IMR-90 (cell line): ENCODE results near the gene COL20A1. TPM values are rescaled to one million over a fixed set of nuclear protein-coding genes. Genes with fewer than 3 reads are reported as not detected.

ENCODE experiments used
- ATAC-seq: fragments of 200-7000 bp; cut with Tn5 transposase; 2 replicates; pipeline ENCODE4 v1.9.1; 2020; ENCODE audit warnings: low read depth, mild to moderate bottlenecking, moderate library complexity
- BruUV-seq: library from RNA; stranded (reverse); fragments of 400-500 nt; replicated peaks from 2 replicates; lab custom pipeline; 2021; lab: Mats Ljungman, UMichigan
- CTCF ChIA-PET: fragments of 300-600 bp; formaldehyde crosslinking; extraction: SDS; loops from one replicate; lab custom pipeline; 2021; ENCODE audit warnings: antibody characterized with exemption; lab: Yijun Ruan, JAX
- POLR2A ChIA-PET: fragments of 300-600 bp; sonication (Branson Sonifier 250); formaldehyde crosslinking; loops from one replicate; lab custom pipeline; 2022; ENCODE audit warnings: antibody characterized with exemption; ENCODE audit not compliant: unreplicated experiment; lab: Charles Lee
- DNase-seq: peaks from one replicate; pipeline ENCODE4 v3.0.0; 2013
- H2AFZ ChIP-seq: replicated peaks from 2 replicates; pipeline ENCODE3; 2013; ENCODE audit warnings: low read length, mild to moderate bottlenecking; ENCODE audit not compliant: poor library complexity
- H2AK5ac ChIP-seq: 2 replicates; pipeline ENCODE4 v1.6.1; 2013; ENCODE audit warnings: low read depth, low read length, inconsistent platforms
- H2AK9ac ChIP-seq: replicated peaks from 2 replicates; pipeline ENCODE3; 2013; ENCODE audit warnings: mild to moderate bottlenecking, low read depth, low read length, moderate library complexity; ENCODE audit not compliant: poor library complexity
- H2BK120ac ChIP-seq: 2 replicates; pipeline ENCODE4 v1.6.1; 2013; ENCODE audit warnings: low read depth, low read length, inconsistent platforms
- H2BK15ac ChIP-seq: 3 replicates; pipeline ENCODE4 v1.6.1; 2013; ENCODE audit warnings: low read depth, low read length, inconsistent platforms
- H2BK20ac ChIP-seq: 2 replicates; pipeline ENCODE4 v1.6.1; 2013; ENCODE audit warnings: low read depth, mild to moderate bottlenecking, inconsistent platforms, low read length, moderate library complexity
- H2BK5ac ChIP-seq: 2 replicates; pipeline ENCODE4 v1.6.1; 2013; ENCODE audit warnings: mild to moderate bottlenecking, low read depth, low read length, inconsistent platforms; ENCODE audit not compliant: poor library complexity, severe bottlenecking
- H3K14ac ChIP-seq: replicated peaks from 2 replicates; pipeline ENCODE4 v1.6.1; 2013; ENCODE audit warnings: low read depth, low read length, inconsistent platforms
- H3K18ac ChIP-seq: 2 replicates; pipeline ENCODE4 v1.6.1; 2013; ENCODE audit warnings: low read depth, low read length, control low read depth
- H3K23ac ChIP-seq: 2 replicates; pipeline ENCODE4 v1.6.1; 2013; ENCODE audit warnings: low read depth, low read length, inconsistent platforms
- H3K27ac ChIP-seq: 2 replicates; pipeline ENCODE4 v1.5.1; 2013; ENCODE audit warnings: mild to moderate bottlenecking, control low read depth, low read length; ENCODE audit not compliant: insufficient read depth
- H3K27me3 ChIP-seq: 2 replicates; pipeline ENCODE4 v1.6.1; 2013; ENCODE audit warnings: low read length; ENCODE audit not compliant: control insufficient read depth, insufficient read depth
- H3K36me3 ChIP-seq: 2 replicates; pipeline ENCODE4 v1.6.1; 2013; ENCODE audit warnings: low read length, mixed read lengths; ENCODE audit not compliant: control insufficient read depth, insufficient read depth
- H3K4ac ChIP-seq: 2 replicates; pipeline ENCODE4 v1.6.1; 2013; ENCODE audit warnings: low read depth, low read length, inconsistent platforms
- H3K4me1 ChIP-seq: 2 replicates; pipeline ENCODE4 v1.6.1; 2013; ENCODE audit warnings: low read length, mixed read lengths; ENCODE audit not compliant: control insufficient read depth, insufficient read depth
- H3K4me2 ChIP-seq: 2 replicates; pipeline ENCODE4 v1.6.1; 2013; ENCODE audit warnings: low read depth, mild to moderate bottlenecking, control low read depth, low read length, moderate library complexity
- H3K4me3 ChIP-seq: 2 replicates; pipeline ENCODE4 v1.5.1; 2013; ENCODE audit warnings: low read depth, mild to moderate bottlenecking, control low read depth, low read length, moderate library complexity; ENCODE audit not compliant: insufficient read depth
- H3K56ac ChIP-seq: 2 replicates; pipeline ENCODE4 v1.6.1; 2013; ENCODE audit warnings: low read length, inconsistent platforms; ENCODE audit not compliant: insufficient read depth; ENCODE audit errors: extremely low read depth
- H3K79me1 ChIP-seq, 2 experiments: 2 replicates each; pipeline ENCODE4 v1.6.1; 2013; ENCODE audit warnings: low read length in 2 of 2, inconsistent platforms in 1 of 2, low read depth in 1 of 2
- H3K9ac ChIP-seq: 2 replicates; pipeline ENCODE4 v1.6.1; 2013; ENCODE audit warnings: low read depth, low read length, control low read depth
- H3K9me1 ChIP-seq: 2 replicates; pipeline ENCODE4 v1.6.1; 2013; ENCODE audit warnings: low read length, inconsistent platforms; ENCODE audit not compliant: insufficient read depth
- H3K9me3 ChIP-seq: 2 replicates; pipeline ENCODE4 v1.6.1; 2013; ENCODE audit warnings: low read length; ENCODE audit not compliant: control insufficient read depth, insufficient read depth
- H4K20me1 ChIP-seq: 2 replicates; pipeline ENCODE4 v1.6.1; 2013; ENCODE audit warnings: low read length, inconsistent platforms; ENCODE audit not compliant: insufficient read depth
- H4K5ac ChIP-seq: 2 replicates; pipeline ENCODE4 v1.6.1; 2013; ENCODE audit warnings: mild to moderate bottlenecking, low read depth, low read length, control low read depth
- H4K8ac ChIP-seq, 2 experiments: 2 replicates each; pipeline ENCODE4 v1.6.1; 2013; ENCODE audit warnings: low read depth in 2 of 2, low read length in 2 of 2, control low read depth in 1 of 2, inconsistent platforms in 1 of 2
- H4K91ac ChIP-seq: 2 replicates; pipeline ENCODE4 v1.6.1; 2013; ENCODE audit warnings: low read depth, low read length, inconsistent platforms; ENCODE audit not compliant: insufficient read depth
- POLR2A ChIP-seq: IDR thresholded peaks from 2 replicates; pipeline ENCODE4 v1.6.1; 2012; ENCODE audit warnings: mild to moderate bottlenecking, low read depth, low read length
- WGBS, 2 experiments: methylation state at CpG; one replicate each; pipeline versions ENCODE4 v1.1.5 to v1.1.7; 2013; ENCODE audit warnings: missing lambda C conversion rate in 2 of 2; ENCODE audit not compliant: insufficient read length in 1 of 2; ENCODE audit errors: extremely low coverage in 2 of 2; 5-methylcytosine and 5-hydroxymethylcytosine counted together
- dilution Hi-C: fragments of 300-500 bp; cut with HindIII; formaldehyde crosslinking; loops from one replicate; pipeline ENCODE4 v1.14.3; 2018; ENCODE audit warnings: low sequenced_read_pairs; ENCODE audit not compliant: unreplicated experiment
- in situ Hi-C: fragments of 300-500 bp; cut with MboI; formaldehyde crosslinking; loops from 3 replicates; pipeline ENCODE4 v1.14.3; 2019; ENCODE audit warnings: low sequenced_read_pairs, inconsistent platforms, mixed read lengths
- intact Hi-C: fragments of 100-400 bp; cut with micrococcal nuclease; formaldehyde crosslinking; loops from 2 replicates; pipeline ENCODE4 v1.10.0; 2022
- polyA plus RNA-seq, 3 experiments: library from polyadenylated mRNA; depleted of rRNA; stranded (reverse); fragments of >200 nt; gene quantifications; 2 replicates each; pipeline ENCODE4 v1.2.3, GENCODE V29; 2012; ENCODE audit warnings: low replicate concordance in 1 of 3
- total RNA-seq: library from RNA; depleted of rRNA; stranded (reverse); fragments of >200 nt; gene quantifications from 2 replicates; pipeline ENCODE4 v1.2.3, GENCODE V29; 2012
- TF ChIP-seq, protein P1 (sequence below): fragments of 150-350 bp; IDR thresholded peaks from 2 replicates; pipeline ENCODE4 v1.6.1; 2017; ENCODE audit warnings: mild to moderate bottlenecking, antibody characterized with exemption, low read length, low read depth

Gene COL20A1
- total and polyA plus RNA-seq, 2 of the 4 experiments (the other 2 are of a cell fraction): not detected

DNA sequence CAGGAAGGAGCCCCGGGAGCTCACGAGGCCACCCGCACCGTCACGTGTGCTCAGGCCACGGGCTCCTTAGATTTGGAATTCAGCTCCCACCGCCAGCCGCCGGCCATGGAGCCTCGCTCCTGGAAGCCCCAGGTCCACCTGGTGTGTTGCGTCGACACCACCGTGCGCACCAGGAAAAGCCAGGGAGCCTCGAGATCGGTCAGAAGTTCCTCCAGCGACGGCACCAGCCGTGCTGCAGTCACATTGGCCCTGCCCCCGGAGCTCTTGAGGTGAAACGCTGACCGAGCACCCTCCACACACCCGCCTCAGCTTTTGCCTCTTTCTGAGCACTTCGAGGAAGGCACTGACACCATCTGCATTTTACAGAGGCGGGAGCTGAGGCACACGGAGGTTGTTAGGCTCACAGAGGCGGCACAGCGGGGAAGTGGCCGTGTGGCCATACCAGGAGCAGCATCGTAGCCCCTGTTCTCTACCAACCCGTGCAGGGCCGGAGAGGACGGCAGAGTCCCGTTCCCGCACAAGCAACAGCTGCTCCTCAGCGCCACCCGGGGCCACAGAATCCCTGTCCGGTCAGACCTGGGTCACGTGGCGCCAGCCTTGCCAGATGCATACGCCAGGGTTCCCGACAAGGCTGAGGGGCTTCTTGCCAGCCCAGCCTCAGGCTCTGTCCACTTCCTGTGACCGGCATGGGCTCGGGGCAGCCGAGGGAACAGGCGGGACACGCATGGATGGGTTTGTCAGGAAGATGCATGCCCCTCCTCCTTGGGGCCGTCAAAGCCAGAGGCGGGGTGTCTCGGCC is 46.3 kb upstream of the COL20A1 start:
- no TSS peak for BruUV-seq
- no peak for ATAC-seq
- H2BK20ac ChIP-seq: no peak overlapping the region

More for the DNA sequence above, 46.3 kb upstream of the COL20A1 start:
- ChIA-PET POLR2A (no interaction called here), CTCF (no interaction called here)
- Histone ChIP-seq H3K4ac (no peak overlapping the region), H3K27me3 (peaks cover 50% of the 10 kb centered on the region), H3K27ac (no peak overlapping the region), H3K79me1 (no peaks in the 10 kb centered on the region), H3K36me3 (no peaks in the 10 kb centered on the region), H2BK5ac (no peak overlapping the region), H4K91ac (no peak overlapping the region), H4K20me1 (no peaks in the 10 kb centered on the region; the same call in 1 of the 2 replicates), H4K8ac (no peak overlapping the region), H2AFZ (peak overlapping the region; percentile 12), H2BK120ac (no peak overlapping the region), H3K56ac (no peak overlapping the region), H3K9ac (no peak overlapping the region), H3K9me3 (no peaks in the 10 kb centered on the region), H3K4me2 (no peak overlapping the region), H2AK5ac (no peak overlapping the region), H2BK15ac (no peak overlapping the region), H3K18ac (no peak overlapping the region), H4K5ac (no peak overlapping the region), H3K9me1 (no peaks in the 10 kb centered on the region), H3K4me1 (no peaks in the 10 kb centered on the region), H3K14ac (no peak overlapping the region), H3K23ac (no peak overlapping the region), H2AK9ac (no peak overlapping the region), H3K4me3 (no peak overlapping the region)
- in situ Hi-C loops: no loop called here
- DNase-seq: no peak
- TF ChIP-seq, protein P1, sequence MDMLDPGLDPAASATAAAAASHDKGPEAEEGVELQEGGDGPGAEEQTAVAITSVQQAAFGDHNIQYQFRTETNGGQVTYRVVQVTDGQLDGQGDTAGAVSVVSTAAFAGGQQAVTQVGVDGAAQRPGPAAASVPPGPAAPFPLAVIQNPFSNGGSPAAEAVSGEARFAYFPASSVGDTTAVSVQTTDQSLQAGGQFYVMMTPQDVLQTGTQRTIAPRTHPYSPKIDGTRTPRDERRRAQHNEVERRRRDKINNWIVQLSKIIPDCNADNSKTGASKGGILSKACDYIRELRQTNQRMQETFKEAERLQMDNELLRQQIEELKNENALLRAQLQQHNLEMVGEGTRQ: peak; percentile 54
- TF ChIP-seq POLR2A: no peak
- intact Hi-C loops: no loop called here
- dilution Hi-C loops: no loop called here
- WGBS, 2 experiments: 63% methylated on average over 34 of the region's 50 CpGs; no CpG with 5 or more reads in 1 of the 2 experiments
